ENCODE data around the gene ITM2C.

DNA sequence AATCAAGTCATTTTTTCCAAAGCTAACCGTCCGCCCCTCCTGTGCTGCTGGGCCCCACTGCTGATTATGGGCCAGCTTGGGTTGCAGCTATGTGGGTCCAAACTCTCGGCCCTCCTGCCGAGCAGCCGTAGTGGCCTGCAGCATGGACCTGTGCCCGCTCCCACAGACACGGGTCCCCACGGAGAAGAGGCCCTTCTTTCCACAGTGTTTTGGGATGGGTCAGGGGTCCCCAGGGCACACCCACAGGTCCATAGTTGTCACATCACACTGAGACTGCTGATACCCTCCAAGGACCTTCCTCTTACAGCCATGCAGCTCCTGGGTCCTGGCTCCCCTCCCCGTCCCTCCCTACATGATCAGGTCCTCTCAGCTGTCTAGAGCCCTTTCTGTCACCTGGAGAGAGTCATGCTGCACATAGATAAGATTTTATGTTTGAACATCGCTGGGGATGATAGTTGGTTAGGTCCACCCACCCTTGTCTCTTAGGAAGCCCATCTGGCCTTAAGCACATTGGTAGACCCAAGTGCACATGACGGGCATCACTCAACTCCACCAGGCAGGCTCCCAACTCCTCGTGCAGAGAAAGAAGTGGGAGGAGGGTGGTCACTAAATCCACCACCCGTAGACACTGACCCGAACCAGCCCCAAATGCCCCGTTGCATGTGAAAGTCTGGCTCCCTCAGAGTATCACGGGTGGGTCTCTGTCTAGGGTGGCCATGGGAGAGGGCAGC, 42.8 kb downstream of the ITM2C start:
- TF ChIP-seq ZNF274 (IDR thresholded peaks at IDR 0.05; ENCODE audit: low read depth, low read length), result no peak
- TF ChIP-seq YY1 (IDR thresholded peaks at IDR 0.05; ENCODE audit: insufficient read depth, insufficient read length), result no peak

Data from NT2/D1 (cell line).